ENCODE measurements around the gene S1PR3. TPM values are rescaled to one million over a fixed set of nuclear protein-coding genes. Genes with fewer than 3 reads are reported as not detected.

The S1PR3 gene
- total and polyA plus RNA-seq, 4 donors, result 1.4 to 4.5 (median 2.9) TPM

- TF ChIP-seq MAX (IDR thresholded peaks at IDR 0.05) (no peak), HNF4G (IDR thresholded peaks at IDR 0.05) (no peak), HNF4A (conservative IDR thresholded peaks at IDR 0.05) (no peak), EGR1 (IDR thresholded peaks at IDR 0.05; ENCODE audit: low read depth in 2 of 2) (no peak), ZBTB33 (IDR thresholded peaks at IDR 0.05) (no peak), TAF1 (conservative IDR thresholded peaks at IDR 0.05) (no peak), SP1 (IDR thresholded peaks at IDR 0.05) (no peak), GABPA (IDR thresholded peaks at IDR 0.05 in 1 of 2, conservative IDR thresholded peaks at IDR 0.05 in 1 of 2) (no peak)
Measured at GRCh38 chr9:89032173-89032572, 40.9 kb downstream of the S1PR3 start (continued).

- no peak overlapping the region for H3K27ac ChIP-seq (ENCODE audit: low read depth in 1 of 2, low read length in 2 of 2)
- 78% methylated on average over 5 of the region's 5 CpGs for WGBS
- no peak for TF ChIP-seq EGR1 (IDR thresholded peaks at IDR 0.05; ENCODE audit: low read depth in 2 of 2)
- no peak for TF ChIP-seq FOXA1 (IDR thresholded peaks at IDR 0.05)
- TF ChIP-seq RXRA (IDR thresholded peaks at IDR 0.05), result no peak
- no peak for TF ChIP-seq ATF3 (IDR thresholded peaks at IDR 0.05)
- no peak for TF ChIP-seq YY1 (IDR thresholded peaks at IDR 0.05)
- TF ChIP-seq HNF4G (IDR thresholded peaks at IDR 0.05), result no peak
- no peak for TF ChIP-seq JUND (IDR thresholded peaks at IDR 0.05)
- no peak for TF ChIP-seq ZBTB33 (IDR thresholded peaks at IDR 0.05)
- no peak for TF ChIP-seq FOXA2 (IDR thresholded peaks at IDR 0.05)
- no peak for TF ChIP-seq MAX (IDR thresholded peaks at IDR 0.05)
- TF ChIP-seq TAF1 (conservative IDR thresholded peaks at IDR 0.05), result no peak
Measured at GRCh38 chr9:89032661-89033060, 41.4 kb downstream of the S1PR3 start.

GRCh38 chr9:89036383-89036782 is 45.1 kb downstream of the S1PR3 start:
- peaks cover 0 to 5% (median 0%) of the 10 kb centered on the region in 4 donors for H3K9me3 ChIP-seq (ENCODE audit: control insufficient read depth in 4 of 4, low read length in 3 of 4)
- H3K4me3 ChIP-seq (ENCODE audit: low read depth in 1 of 3, low read length in 3 of 3), result no peak overlapping the region
- no peak overlapping the region for H3K9ac ChIP-seq (ENCODE audit: low read depth in 1 of 2, low read length in 2 of 2)
- DNase-seq (ENCODE audit: low spot score), result no peak
- 77% methylated on average over 8 of the region's 8 CpGs for WGBS
- no peaks in the 10 kb centered on the region for H3K36me3 ChIP-seq (ENCODE audit: control insufficient read depth in 4 of 4, insufficient read depth in 3 of 4, low read depth in 1 of 4, low read length in 3 of 4)
- no peaks in the 10 kb centered on the region for H3K4me1 ChIP-seq (ENCODE audit: control insufficient read depth in 4 of 4, insufficient read depth in 4 of 4, low read length in 3 of 4)
- H3K27me3 ChIP-seq (ENCODE audit: control insufficient read depth in 4 of 4, insufficient read depth in 4 of 4, low read length in 3 of 4), result no peaks in the 10 kb centered on the region
- no peak overlapping the region for H3K27ac ChIP-seq (ENCODE audit: low read depth in 1 of 2, low read length in 2 of 2)
- no peak for TF ChIP-seq TAF1 (conservative IDR thresholded peaks at IDR 0.05)
- TF ChIP-seq YY1 (IDR thresholded peaks at IDR 0.05), result no peak
- TF ChIP-seq JUND (IDR thresholded peaks at IDR 0.05), result no peak
- TF ChIP-seq NR2F2 (IDR thresholded peaks at IDR 0.05), result no peak
- TF ChIP-seq SP1 (IDR thresholded peaks at IDR 0.05), result no peak
- no peak for TF ChIP-seq RXRA (IDR thresholded peaks at IDR 0.05)
- TF ChIP-seq GABPA (IDR thresholded peaks at IDR 0.05 in 1 of 2, conservative IDR thresholded peaks at IDR 0.05 in 1 of 2), result no peak
- TF ChIP-seq RAD21 (IDR thresholded peaks at IDR 0.05), result no peak
- TF ChIP-seq ZBTB33 (IDR thresholded peaks at IDR 0.05), result no peak
- no peak for TF ChIP-seq ATF3 (IDR thresholded peaks at IDR 0.05)
- no peak for TF ChIP-seq REST (IDR thresholded peaks at IDR 0.05)
- TF ChIP-seq FOXA2 (IDR thresholded peaks at IDR 0.05), result no peak
- no peak for TF ChIP-seq EGR1 (IDR thresholded peaks at IDR 0.05; ENCODE audit: low read depth in 2 of 2)
- no peak for TF ChIP-seq HNF4G (IDR thresholded peaks at IDR 0.05)
- TF ChIP-seq MAX (IDR thresholded peaks at IDR 0.05), result no peak

More at GRCh38 chr9:89032661-89033060, 41.4 kb downstream of the S1PR3 start:
- Histone ChIP-seq H3K27me3 (ENCODE audit: control insufficient read depth in 4 of 4, insufficient read depth in 4 of 4, low read length in 3 of 4) (no peaks in the 10 kb centered on the region), H3K4me1 (ENCODE audit: control insufficient read depth in 4 of 4, insufficient read depth in 4 of 4, low read length in 3 of 4) (no peaks in the 10 kb centered on the region), H3K4me3 (ENCODE audit: low read depth in 1 of 3, low read length in 3 of 3) (no peak overlapping the region), H3K9me3 (ENCODE audit: control insufficient read depth in 4 of 4, low read length in 3 of 4) (peaks cover 0 to 19% (median 3%) of the 10 kb centered on the region in 4 donors), H3K9ac (ENCODE audit: low read depth in 1 of 2, low read length in 2 of 2) (no peak overlapping the region), H3K36me3 (ENCODE audit: control insufficient read depth in 4 of 4, insufficient read depth in 3 of 4, low read depth in 1 of 4, low read length in 3 of 4) (no peaks in the 10 kb centered on the region)
- DNase-seq (ENCODE audit: low spot score), result no peak
